ENCODE data around the gene AKAP9. TPM values are rescaled to one million over a fixed set of nuclear protein-coding genes. Genes with fewer than 3 reads are reported as not detected.

The AKAP9 gene
- total RNA-seq, 1 experiment from 2014 or later, result 12.9 TPM

Other genes with a start within 250 kb of the AKAP9 start
- 4.8 and 6.9 TPM in 2 replicates for gene MTERF1, start 60.2 kb upstream of the AKAP9 start, total RNA-seq (2014; rRNA removed; shearing (Covaris generic); ENCODE audit: low replicate concordance)
- 38.4 and 57.1 TPM in 2 replicates for gene CYP51A1, start 193.6 kb downstream of the AKAP9 start, total RNA-seq (2014; rRNA removed; shearing (Covaris generic); ENCODE audit: low replicate concordance)
- not detected in 2 replicates for gene LRRD1, start 238.3 kb downstream of the AKAP9 start, total RNA-seq (2014; rRNA removed; shearing (Covaris generic); ENCODE audit: low replicate concordance)